ENCODE data around the gene CDH13.

The CDH13 gene

GRCh38 chr16:83826146-83826913, 1199.6 kb downstream of the CDH13 start:
- peak; percentile 54 for DNase-seq (ENCODE audit: low read depth)
- H3K4me3 ChIP-seq (ENCODE audit: low read depth, low read length), result no peak overlapping the region
- peak; percentile 89 for TF ChIP-seq CTCF (IDR thresholded peaks at IDR 0.05; ENCODE audit: control insufficient read depth, extremely low read depth, insufficient read depth)

GRCh38 chr16:83830091-83830768, 1203.5 kb downstream of the CDH13 start:
- no peak overlapping the region for H3K4me3 ChIP-seq (ENCODE audit: low read depth, low read length)
- no peak for TF ChIP-seq CTCF (IDR thresholded peaks at IDR 0.05; ENCODE audit: control insufficient read depth, extremely low read depth, insufficient read depth)
- no peak for DNase-seq (ENCODE audit: low read depth)

- TF ChIP-seq CTCF (IDR thresholded peaks at IDR 0.05; ENCODE audit: control insufficient read depth, extremely low read depth, insufficient read depth), result no peak
- DNase-seq (ENCODE audit: low read depth), result no peak
- H3K4me3 ChIP-seq (ENCODE audit: low read depth, low read length), result no peak overlapping the region
Observed at GRCh38 chr16:83830769-83831455, 1204.1 kb downstream of the CDH13 start.

- TF ChIP-seq CTCF (IDR thresholded peaks at IDR 0.05; ENCODE audit: control insufficient read depth, extremely low read depth, insufficient read depth), result no peak
- H3K4me3 ChIP-seq (ENCODE audit: low read depth, low read length), result no peak overlapping the region
- no peak for DNase-seq (ENCODE audit: low read depth)
Observed at GRCh38 chr16:83831456-83831987, 1204.8 kb downstream of the CDH13 start.

- no peak for TF ChIP-seq CTCF (IDR thresholded peaks at IDR 0.05; ENCODE audit: control insufficient read depth, extremely low read depth, insufficient read depth)
- DNase-seq (ENCODE audit: low read depth), result no peak
- H3K4me3 ChIP-seq (ENCODE audit: low read depth, low read length), result no peak overlapping the region
Observed at GRCh38 chr16:83833921-83834320, 1207.2 kb downstream of the CDH13 start.

- H3K4me3 ChIP-seq (ENCODE audit: low read depth, low read length), result no peak overlapping the region
- DNase-seq (ENCODE audit: low read depth), result no peak
- TF ChIP-seq CTCF (IDR thresholded peaks at IDR 0.05; ENCODE audit: control insufficient read depth, extremely low read depth, insufficient read depth), result no peak
Observed at GRCh38 chr16:83835586-83836566, 1209.1 kb downstream of the CDH13 start.

All from LNCaP clone FGC (cell line).